Stimulated activated CD8-positive, alpha-beta memory T cell treated with anti-CD3 and anti-CD28 coated beads, Interleukin-12 subunit alpha, Interleukin-12 subunit beta, amount 100 ng/mL, for 24 hours (primary cell): ENCODE data around the gene VAMP8.
"Not testable (repeated sequence)": the region's sequence is repeated elsewhere in the genome, so short reads cannot be mapped to it uniquely, and the experiment has no call there.

Source experiments
- DNase-seq: peaks from one replicate; pipeline ENCODE4 v3.0.0-alpha.2; 2020; ENCODE audit errors: extremely low read depth

Gene VAMP8

DNA sequence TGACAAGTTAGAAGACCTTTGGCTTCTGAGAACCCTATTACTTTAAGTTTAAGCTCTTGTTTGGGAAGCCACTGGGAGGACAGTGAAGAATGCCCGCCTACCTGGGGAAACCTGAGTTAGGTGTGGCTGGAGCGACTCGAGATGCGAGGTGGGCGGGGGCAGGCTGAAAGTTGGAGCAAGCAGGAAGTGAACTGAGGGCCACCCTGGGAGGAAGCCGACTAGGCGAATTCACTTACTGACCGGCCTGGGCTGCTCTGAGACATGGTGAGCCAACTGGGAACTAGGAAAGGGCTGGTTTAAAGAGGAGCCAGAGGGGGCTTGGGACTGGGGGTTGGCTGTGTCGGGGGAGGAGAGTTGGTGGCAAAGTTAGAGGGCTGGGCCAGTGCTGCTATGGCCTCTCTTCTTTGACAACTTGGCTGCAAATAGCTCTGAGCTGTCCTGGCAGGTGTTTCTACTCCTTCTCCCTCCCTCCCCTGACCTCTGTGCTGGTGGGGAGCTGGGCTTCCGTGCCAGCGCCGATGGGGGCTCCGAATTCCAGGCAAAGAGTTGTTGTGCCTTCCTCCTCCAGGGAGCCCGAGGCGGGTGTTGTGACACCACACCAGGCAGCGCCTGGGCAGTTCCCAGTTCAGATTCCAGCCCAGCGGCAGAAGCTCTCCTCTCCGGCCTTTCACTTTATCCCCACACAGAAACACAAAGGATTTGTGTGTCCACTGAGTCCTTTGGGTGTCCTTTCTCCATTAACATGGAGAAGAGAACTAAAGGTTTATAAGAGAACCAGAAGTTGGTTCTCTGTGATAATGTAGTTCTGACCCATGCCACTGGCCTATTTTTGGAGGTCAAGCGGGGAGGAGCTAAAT is at the start of gene VAMP8:
TSS of gene VAMP8 (plus strand) at position 201 of the 857 bp plus-strand sequence. CDS start at position 262, 61 bp downstream.
- DNase-seq, result no peak

DNA sequence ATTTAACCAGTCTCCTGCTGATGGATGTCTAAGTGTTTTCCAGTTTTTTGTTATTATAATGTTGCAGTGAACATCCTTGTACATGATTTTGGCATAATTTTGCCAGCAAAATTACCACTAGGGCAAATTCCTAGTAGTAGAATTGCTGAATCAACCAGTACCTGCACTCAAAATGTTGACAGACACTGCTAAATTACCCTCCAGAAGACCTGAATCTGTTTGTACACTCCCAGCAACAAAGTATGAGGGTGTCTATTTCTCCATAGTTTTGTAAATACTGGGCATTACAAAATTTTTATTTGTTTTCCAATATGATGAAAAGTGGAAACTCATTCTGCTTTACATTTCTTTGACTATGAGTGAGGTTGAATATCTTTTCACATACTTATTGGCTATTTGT is 49.6 kb upstream of the VAMP8 start:
- no peak for DNase-seq

DNA sequence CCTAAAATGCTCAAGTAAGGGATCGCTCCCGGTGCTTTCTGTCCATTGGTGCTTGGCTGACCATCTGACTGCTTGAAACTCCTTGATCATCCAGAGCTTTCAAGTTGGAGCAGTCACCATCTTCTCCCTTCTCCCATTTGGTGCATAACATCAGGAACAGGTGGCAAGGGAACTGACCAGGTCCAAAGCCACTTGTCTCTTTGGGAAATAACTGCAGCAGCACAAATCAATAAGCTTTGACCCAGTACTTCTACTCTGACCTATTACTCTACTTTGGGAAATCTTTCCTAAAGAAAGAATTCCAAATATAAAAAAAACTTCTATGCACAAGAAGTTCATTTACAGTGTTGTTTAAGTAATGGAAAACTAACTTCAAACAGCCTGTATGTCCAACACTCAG is 49.0 kb upstream of the VAMP8 start:
- no peak for DNase-seq

DNA sequence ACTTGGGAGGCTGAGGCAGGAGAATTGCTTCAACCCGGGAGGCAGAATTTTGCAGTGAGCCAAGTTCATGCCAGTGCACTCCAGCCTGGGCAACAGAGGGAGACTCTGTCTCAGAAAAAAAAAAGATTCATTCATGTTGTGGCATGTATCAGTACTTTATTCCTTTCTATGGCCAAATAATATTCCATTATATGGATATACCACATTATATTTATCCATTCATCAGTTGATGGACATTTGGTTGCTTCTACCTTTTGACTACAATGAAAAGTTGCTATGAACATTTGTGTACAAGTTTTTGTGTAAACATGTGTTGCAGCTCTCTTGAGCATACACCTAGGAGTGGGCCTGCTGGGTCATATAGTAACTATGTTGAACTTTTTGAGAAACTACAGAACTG is 47.6 kb upstream of the VAMP8 start:
- DNase-seq, result no peak

DNA sequence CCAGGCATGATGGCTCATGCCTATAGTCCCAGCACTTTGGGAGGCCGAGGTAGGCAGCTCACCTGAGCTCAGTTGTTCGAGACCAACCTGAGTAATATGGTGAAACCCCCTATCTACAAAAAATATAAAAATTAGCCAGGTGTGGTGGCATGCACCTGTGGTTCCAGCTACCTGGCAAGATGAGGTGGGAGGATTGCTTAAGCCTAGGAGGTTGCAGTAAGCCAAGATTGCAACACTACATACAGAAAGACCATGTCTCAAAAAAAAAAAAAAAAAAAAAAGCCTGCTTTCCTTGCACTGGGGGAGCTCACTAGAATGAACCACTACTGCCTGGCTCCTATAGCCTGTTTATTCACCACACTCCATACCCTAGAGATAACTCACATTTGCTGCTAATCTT is 45.8 kb upstream of the VAMP8 start:
- DNase-seq, result no peak

- no peak for DNase-seq
Observed at GRCh38 chr2:85534099-85534498, 43.3 kb upstream of the VAMP8 start.

DNA sequence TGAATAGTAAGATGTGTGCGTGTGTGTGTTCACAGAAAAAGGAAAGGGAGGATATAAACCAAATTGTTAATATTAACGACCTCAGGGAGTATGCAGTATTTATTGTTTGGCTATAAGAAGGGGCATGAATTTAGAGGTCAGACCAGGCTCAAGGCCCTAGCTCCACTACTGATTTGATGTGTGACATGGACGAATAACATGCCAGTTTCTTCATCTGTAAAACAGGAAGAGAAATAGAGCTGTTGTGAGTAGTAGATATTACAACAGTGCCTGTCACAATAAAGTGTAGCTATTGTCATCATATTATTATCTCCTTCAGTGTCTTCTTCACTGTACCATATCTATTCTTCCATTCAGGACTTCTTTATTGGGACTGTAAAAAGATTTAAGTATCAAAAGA is 42.5 kb upstream of the VAMP8 start:
- DNase-seq, result no peak

DNA sequence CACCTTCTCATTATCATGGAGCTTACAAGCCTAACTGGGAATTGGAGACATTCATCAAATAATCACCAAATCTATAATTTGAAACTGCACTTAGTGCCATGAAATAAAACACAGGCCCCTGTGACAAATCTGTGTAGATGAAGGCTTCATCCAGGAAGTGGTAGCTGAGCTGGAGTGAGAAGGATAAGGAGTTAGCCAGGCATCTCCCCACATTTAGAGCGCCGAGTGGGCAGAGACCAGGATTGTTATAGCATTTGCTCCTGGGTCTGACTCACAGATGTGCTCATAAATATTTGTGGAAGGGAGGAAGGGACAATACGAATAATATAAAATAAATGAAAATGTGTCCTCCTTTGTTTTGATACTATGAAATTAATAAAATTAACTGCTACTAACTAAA is 40.9 kb upstream of the VAMP8 start:
- DNase-seq, result no peak

GRCh38 chr2:85537600-85538506 is 39.5 kb upstream of the VAMP8 start:
- no peak for DNase-seq

GRCh38 chr2:85538507-85539360 is 38.7 kb upstream of the VAMP8 start, which contains the start of gene MAT2A:
Gene MAT2A, plus strand, starts transcription at chr2:85539168. Its CDS starts 120 bp downstream, at chr2:85539288.
- peak; percentile 73 for DNase-seq

DNA sequence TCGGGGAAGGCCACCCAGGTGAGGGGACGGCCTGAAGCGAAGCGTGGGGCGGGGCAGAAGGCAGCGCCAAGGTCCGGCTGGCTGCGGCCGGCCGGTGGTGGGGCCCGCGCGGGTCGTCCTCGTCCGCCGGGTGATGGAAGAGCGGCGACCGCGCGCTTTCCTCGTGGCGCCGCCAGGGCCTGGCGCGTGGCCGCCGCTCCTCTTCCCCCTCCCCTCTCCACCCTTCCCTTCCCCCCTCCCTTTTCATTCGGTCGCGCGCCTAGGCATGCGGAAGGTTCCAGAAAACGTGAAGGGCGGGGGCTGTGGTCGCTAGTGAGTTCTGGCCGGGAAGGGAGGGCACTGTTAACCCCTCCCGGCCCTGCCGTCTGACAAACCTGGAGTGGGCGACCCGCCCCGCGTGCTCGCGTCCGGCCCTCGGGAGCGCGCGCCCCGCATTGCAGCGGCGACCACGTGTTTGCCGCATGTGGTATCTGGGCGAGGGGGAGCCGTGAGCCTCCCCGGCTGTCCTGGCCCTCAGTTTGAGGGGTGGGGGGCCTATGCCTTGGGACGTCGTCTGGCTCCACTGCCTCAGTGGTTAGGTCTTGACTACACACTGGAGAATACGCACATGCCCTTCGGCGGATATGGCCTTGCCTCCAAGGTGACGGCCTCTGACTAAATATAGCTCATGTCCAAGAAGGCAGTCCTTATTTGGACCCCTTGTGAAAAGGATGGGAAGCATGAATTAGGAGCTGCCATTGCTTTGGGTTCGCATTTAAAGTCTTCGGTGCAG is 37.8 kb upstream of the VAMP8 start:
- peak; percentile 54 for DNase-seq

GRCh38 chr2:85540133-85540648 is 37.2 kb upstream of the VAMP8 start:
- DNase-seq, result no peak

DNA sequence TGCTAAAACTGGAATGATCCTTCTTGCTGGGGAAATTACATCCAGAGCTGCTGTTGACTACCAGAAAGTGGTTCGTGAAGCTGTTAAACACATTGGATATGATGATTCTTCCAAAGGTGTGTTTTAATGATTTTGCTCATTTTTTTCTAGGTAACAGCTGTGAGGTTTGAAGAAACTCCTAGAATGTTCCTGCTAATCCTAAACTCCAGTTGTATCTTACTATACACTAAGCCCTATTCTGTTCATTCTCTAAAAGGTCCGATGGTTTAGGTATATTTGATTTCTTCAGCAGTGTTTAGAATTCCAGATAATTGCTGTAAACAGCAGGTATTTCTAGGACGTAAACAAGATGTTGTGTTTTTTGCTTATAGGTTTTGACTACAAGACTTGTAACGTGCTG is 36.1 kb upstream of the VAMP8 start:
- no peak for DNase-seq

GRCh38 chr2:85541753-85542457 is 35.5 kb upstream of the VAMP8 start:
- DNase-seq, result no peak

DNA sequence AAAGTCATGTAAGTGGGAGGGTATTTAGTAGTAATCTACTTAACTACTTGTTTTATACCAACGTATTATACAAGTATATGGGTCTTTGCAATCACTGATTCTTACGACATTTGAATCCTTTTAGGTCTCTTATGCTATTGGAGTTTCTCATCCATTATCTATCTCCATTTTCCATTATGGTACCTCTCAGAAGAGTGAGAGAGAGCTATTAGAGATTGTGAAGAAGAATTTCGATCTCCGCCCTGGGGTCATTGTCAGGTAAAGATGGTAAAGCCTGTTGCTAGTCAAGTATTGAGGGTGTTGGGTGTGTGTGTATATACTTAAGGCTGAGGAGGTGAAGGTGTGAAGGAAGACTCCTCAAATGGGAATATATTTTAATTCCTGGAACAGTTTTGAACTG is 34.6 kb upstream of the VAMP8 start:
- no peak for DNase-seq

- not testable (repeated sequence) for DNase-seq
Observed at GRCh38 chr2:85544254-85544691, 33.1 kb upstream of the VAMP8 start.

DNA sequence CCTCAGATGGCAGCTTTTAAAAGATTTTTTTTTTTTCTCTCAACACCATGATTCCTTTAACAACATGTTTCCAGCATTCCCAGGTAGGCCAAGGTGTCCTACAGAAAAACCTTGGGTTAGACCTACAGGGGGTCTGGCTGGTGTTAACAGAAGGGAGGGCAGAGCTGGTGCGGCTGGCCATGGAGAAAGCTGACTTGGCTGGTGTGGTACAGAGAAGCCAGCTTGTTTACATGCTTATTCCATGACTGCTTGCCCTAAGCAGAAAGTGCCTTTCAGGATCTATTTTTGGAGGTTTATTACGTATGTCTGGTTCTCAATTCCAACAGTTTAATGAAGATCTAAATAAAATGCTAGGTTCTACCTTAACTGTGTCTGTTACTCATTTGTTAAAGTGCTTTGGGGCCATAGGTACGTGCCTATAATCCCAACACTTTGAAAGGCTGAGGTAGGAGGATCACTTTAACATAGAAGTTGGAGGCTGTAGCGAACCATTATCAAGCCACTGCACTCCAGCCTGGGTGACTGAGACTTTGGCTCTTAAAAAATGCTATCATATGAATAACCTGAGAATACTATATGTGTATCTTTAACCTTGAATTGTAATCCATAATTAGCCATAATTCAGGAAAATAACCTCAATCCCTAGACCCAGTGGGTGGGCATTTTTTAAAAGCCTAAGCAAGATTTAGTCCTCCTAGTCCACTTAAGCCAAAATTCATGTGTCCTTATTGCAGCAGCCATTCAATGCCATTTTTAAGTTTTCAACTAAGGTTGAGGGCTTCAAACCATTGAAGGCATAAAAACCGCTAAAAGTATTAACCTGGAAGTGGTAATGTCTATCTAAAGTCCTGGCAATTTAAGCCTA is 32.2 kb upstream of the VAMP8 start:
- not testable (repeated sequence) for DNase-seq

DNA sequence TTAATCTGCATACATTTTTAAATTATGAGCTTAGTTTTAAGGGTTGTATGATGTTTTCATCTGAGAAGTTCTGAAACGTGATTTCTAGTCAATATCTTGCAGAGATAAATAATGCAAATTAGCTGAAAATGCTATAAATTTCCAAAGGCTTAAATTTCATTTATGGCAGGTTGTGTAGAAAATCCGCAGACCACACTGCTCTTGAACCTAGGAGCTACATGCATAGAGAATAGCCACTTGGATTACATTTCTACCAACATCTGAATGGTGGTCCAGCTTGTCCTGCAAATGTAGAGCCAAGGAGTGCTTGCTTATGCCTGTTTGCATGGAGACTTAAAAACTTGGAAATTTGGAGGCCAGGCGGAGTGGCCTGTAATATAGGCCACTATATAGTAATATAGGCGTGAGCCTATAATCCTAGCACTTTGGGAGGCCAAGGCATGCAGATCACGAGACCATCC is 31.6 kb upstream of the VAMP8 start:
- no peak for DNase-seq
